ENCODE measurements around the gene SDHAF3. TPM values are rescaled to one million over a fixed set of nuclear protein-coding genes. Genes with fewer than 3 reads are reported as not detected.

The SDHAF3 gene
- total RNA-seq (2022; extraction: Qiagen RNA extraction; ENCODE audit: low read depth) = 16.5 to 38.8 TPM (median 20.2 TPM) in 5 replicates

GRCh38 chr7:97117372-97118188 lies at the start of gene SDHAF3:
Gene SDHAF3 (plus strand): TSS chr7:97117698. CDS start chr7:97117724, 26 bp downstream.

Other genes with a start within 250 kb of the SDHAF3 start
- gene DLX6, start 112.1 kb upstream of the SDHAF3 start, total RNA-seq (2022; extraction: Qiagen RNA extraction; ENCODE audit: low read depth) = not detected in 5 replicates
- gene DLX5, start 92.9 kb upstream of the SDHAF3 start, total RNA-seq (2022; extraction: Qiagen RNA extraction; ENCODE audit: low read depth) = not detected in 5 replicates